ENCODE results near the gene OR2T6. TPM values are rescaled to one million over a fixed set of nuclear protein-coding genes. Genes with fewer than 3 reads are reported as not detected.

The OR2T6 gene
- total RNA-seq, 1 experiment from 2014 or later, result not detected

DNA sequence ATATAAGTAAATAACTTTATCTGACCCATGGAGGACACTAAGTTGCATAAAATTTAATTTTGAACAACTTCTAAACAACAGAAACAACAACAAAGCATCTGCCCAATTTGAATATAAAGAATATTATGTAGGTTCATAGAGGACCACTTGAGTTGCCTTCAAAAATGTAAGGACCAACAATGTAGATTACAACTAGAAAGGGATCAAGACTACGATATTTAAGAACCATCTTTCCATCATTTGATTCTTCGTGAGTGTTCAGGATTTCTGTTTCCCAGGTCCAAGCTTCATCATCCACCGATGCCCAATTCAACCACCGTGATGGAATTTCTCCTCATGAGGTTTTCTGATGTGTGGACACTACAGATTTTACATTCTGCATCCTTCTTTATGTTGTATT is 27.1 kb upstream of the OR2T6 start, which contains the start of gene OR14C36:
OR14C36 (plus strand) TSS at position 301 of the 400 bp plus-strand sequence; CDS start at position 301, 0 bp downstream.
- Histone ChIP-seq H3K36me3 (ENCODE audit: control insufficient read depth, insufficient read depth, low read length) (no peaks in the 10 kb centered on the region), H3K4me3 (ENCODE audit: low read depth in 2 of 2, low read length in 2 of 2) (no peak within 1 kb of the TSS), H3K27ac (ENCODE audit: low read length) (no peak within 1 kb of the TSS), H3K27me3 (ENCODE audit: control insufficient read depth, insufficient read depth, low read length) (no peaks in the 10 kb centered on the region), H3K4me1 (ENCODE audit: control insufficient read depth, insufficient read depth, low read length) (no peaks in the 10 kb centered on the region), H3K9me3 (ENCODE audit: control insufficient read depth, insufficient read depth, low read depth, low read length) (no peaks in the 10 kb centered on the region)
- in situ Hi-C loops (cut with HindIII; ENCODE audit: low pct_unique_long_range_greater_than_20kb, low sequenced_read_pairs) (no loop called here), intact Hi-C loops (cut with micrococcal nuclease; ENCODE audit: unreplicated experiment) (no loop called here)
- ChIA-PET POLR2A (no interaction called here), CTCF (no interaction called here)
- ATAC-seq, result no peak
- no peak for DNase-seq (ENCODE audit: low read depth, low spot score)
- TF ChIP-seq, protein P1, sequence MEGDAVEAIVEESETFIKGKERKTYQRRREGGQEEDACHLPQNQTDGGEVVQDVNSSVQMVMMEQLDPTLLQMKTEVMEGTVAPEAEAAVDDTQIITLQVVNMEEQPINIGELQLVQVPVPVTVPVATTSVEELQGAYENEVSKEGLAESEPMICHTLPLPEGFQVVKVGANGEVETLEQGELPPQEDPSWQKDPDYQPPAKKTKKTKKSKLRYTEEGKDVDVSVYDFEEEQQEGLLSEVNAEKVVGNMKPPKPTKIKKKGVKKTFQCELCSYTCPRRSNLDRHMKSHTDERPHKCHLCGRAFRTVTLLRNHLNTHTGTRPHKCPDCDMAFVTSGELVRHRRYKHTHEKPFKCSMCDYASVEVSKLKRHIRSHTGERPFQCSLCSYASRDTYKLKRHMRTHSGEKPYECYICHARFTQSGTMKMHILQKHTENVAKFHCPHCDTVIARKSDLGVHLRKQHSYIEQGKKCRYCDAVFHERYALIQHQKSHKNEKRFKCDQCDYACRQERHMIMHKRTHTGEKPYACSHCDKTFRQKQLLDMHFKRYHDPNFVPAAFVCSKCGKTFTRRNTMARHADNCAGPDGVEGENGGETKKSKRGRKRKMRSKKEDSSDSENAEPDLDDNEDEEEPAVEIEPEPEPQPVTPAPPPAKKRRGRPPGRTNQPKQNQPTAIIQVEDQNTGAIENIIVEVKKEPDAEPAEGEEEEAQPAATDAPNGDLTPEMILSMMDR (IDR thresholded peaks at IDR 0.05), result no peak
- TF ChIP-seq, protein P2, sequence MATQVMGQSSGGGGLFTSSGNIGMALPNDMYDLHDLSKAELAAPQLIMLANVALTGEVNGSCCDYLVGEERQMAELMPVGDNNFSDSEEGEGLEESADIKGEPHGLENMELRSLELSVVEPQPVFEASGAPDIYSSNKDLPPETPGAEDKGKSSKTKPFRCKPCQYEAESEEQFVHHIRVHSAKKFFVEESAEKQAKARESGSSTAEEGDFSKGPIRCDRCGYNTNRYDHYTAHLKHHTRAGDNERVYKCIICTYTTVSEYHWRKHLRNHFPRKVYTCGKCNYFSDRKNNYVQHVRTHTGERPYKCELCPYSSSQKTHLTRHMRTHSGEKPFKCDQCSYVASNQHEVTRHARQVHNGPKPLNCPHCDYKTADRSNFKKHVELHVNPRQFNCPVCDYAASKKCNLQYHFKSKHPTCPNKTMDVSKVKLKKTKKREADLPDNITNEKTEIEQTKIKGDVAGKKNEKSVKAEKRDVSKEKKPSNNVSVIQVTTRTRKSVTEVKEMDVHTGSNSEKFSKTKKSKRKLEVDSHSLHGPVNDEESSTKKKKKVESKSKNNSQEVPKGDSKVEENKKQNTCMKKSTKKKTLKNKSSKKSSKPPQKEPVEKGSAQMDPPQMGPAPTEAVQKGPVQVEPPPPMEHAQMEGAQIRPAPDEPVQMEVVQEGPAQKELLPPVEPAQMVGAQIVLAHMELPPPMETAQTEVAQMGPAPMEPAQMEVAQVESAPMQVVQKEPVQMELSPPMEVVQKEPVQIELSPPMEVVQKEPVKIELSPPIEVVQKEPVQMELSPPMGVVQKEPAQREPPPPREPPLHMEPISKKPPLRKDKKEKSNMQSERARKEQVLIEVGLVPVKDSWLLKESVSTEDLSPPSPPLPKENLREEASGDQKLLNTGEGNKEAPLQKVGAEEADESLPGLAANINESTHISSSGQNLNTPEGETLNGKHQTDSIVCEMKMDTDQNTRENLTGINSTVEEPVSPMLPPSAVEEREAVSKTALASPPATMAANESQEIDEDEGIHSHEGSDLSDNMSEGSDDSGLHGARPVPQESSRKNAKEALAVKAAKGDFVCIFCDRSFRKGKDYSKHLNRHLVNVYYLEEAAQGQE (IDR thresholded peaks at IDR 0.05; ENCODE audit: insufficient read depth in 1 of 2, low read depth in 2 of 2, low read length in 1 of 2), result no peak
- TF ChIP-seq POLR2AphosphoS5 (IDR thresholded peaks at IDR 0.05; ENCODE audit: low read depth, low read length) (no peak), SIN3A (IDR thresholded peaks at IDR 0.05; ENCODE audit: borderline replicate concordance, insufficient read depth, low read depth, low read length) (no peak), TCF7L2 (IDR thresholded peaks at IDR 0.05; ENCODE audit: low read depth, low read length) (no peak)
- no TSS peak for BruUV-seq (replicated peaks)

DNA sequence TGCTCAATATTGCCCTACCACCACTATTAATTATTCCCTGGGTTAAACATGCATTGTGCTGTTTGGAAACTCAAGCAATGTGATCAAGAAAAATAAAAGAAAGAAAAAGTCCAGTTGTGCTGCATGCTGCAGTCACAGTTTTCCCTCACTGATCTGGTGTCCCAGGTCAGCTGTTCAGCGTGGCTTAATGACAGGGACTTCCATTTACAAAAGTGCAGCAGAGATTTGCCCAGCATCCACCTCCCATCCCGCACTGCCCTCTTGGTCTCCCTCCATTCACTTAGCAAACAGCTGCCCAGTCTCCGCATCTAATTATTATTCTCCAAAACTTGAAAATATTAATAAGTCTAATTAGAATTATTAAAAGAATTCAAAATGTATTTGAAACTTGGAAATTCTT is 16.1 kb upstream of the OR2T6 start:
- ChIA-PET POLR2A (no interaction called here), CTCF (no interaction called here)
- Histone ChIP-seq H3K4me1 (ENCODE audit: control insufficient read depth, insufficient read depth, low read length) (no peaks in the 10 kb centered on the region), H3K27ac (ENCODE audit: low read length) (no peak overlapping the region), H3K36me3 (ENCODE audit: control insufficient read depth, insufficient read depth, low read length) (no peaks in the 10 kb centered on the region), H3K4me3 (ENCODE audit: low read depth in 2 of 2, low read length in 2 of 2) (no peak overlapping the region), H3K9me3 (ENCODE audit: control insufficient read depth, insufficient read depth, low read depth, low read length) (no peaks in the 10 kb centered on the region), H3K27me3 (ENCODE audit: control insufficient read depth, insufficient read depth, low read length) (no peaks in the 10 kb centered on the region)
- in situ Hi-C loops (cut with HindIII; ENCODE audit: low pct_unique_long_range_greater_than_20kb, low sequenced_read_pairs) (no loop called here), intact Hi-C loops (cut with micrococcal nuclease; ENCODE audit: unreplicated experiment) (no loop called here)
- no peak for ATAC-seq
- BruUV-seq (replicated peaks), result no TSS peak
- DNase-seq (ENCODE audit: low read depth, low spot score), result no peak
- TF ChIP-seq, protein P2 (IDR thresholded peaks at IDR 0.05; ENCODE audit: insufficient read depth in 1 of 2, low read depth in 2 of 2, low read length in 1 of 2), result no peak
- TF ChIP-seq TCF7L2 (IDR thresholded peaks at IDR 0.05; ENCODE audit: low read depth, low read length), result no peak
- no peak for TF ChIP-seq POLR2AphosphoS5 (IDR thresholded peaks at IDR 0.05; ENCODE audit: low read depth, low read length)
- TF ChIP-seq, protein P1 (IDR thresholded peaks at IDR 0.05), result no peak
- no peak for TF ChIP-seq SIN3A (IDR thresholded peaks at IDR 0.05; ENCODE audit: borderline replicate concordance, insufficient read depth, low read depth, low read length)

Measured in Panc1 (cell line).